Bronchial epithelial cell (primary cell): ENCODE measurements around the gene SLFN12L. TPM values are rescaled to one million over a fixed set of nuclear protein-coding genes. Genes with fewer than 3 reads are reported as not detected.
A peak's percentile ranks its signal among the peaks of the same experiment; 100 is the strongest.
"Not testable (repeated sequence)": the region's sequence is repeated elsewhere in the genome, so short reads cannot be mapped to it uniquely, and the experiment has no call there.

Experiments used
- DNase-seq: peaks from one replicate; pipeline ENCODE4 v3.0.0-alpha.2; 2010; ENCODE audit warnings: low read depth
- FAIRE-seq: peaks from 2 replicates; lab custom pipeline; 2011; peaks lifted over from hg19 to GRCh38; lab: Jason Lieb, UNC
- H3K27me3 ChIP-seq: 2 replicates; pipeline ENCODE4 v1.5.1; 2011; ENCODE audit warnings: low read length; ENCODE audit not compliant: control insufficient read depth, insufficient read depth
- H3K36me3 ChIP-seq: 2 replicates; pipeline ENCODE4 v1.5.1; 2011; ENCODE audit warnings: low read length; ENCODE audit not compliant: control insufficient read depth, insufficient read depth
- H3K4me3 ChIP-seq: 2 replicates; pipeline ENCODE4 v1.5.1; 2011; ENCODE audit warnings: mild to moderate bottlenecking, low read depth, low read length, control low read depth
- CTCF ChIP-seq: IDR thresholded peaks from 2 replicates; pipeline ENCODE4 v1.5.1; 2011; ENCODE audit warnings: mild to moderate bottlenecking, moderate library complexity, low read length, control low read depth, inconsistent platforms; ENCODE audit not compliant: insufficient read depth, severe bottlenecking
- total RNA-seq: library from RNA; depleted of rRNA; stranded (reverse); fragments of >200 nt; gene quantifications from 2 replicates; pipeline ENCODE4 v1.2.1, GENCODE V29; 2014

Gene SLFN12L
- total RNA-seq, 1 donor from 2014 or later, result under 0.01 TPM

GRCh38 chr17:35577830-35578196 is 40.3 kb upstream of the SLFN12L start:
- H3K4me3 ChIP-seq, result peak overlapping the region; percentile 71
- H3K36me3 ChIP-seq, result peaks cover 1% of the 10 kb centered on the region
- no peak for TF ChIP-seq CTCF
- DNase-seq (no peak), FAIRE-seq (no peak)
- no peaks in the 10 kb centered on the region for H3K27me3 ChIP-seq

- FAIRE-seq (no peak), DNase-seq (no peak)
- peaks cover 1% of the 10 kb centered on the region for H3K36me3 ChIP-seq
- no peak for TF ChIP-seq CTCF
- H3K4me3 ChIP-seq, result no peak overlapping the region
- H3K27me3 ChIP-seq, result no peaks in the 10 kb centered on the region
These were observed 38.3 kb upstream of the SLFN12L start for GRCh38 chr17:35575759-35576158.

GRCh38 chr17:35569405-35569804 is 31.9 kb upstream of the SLFN12L start:
- TF ChIP-seq CTCF, result no peak
- no peak for FAIRE-seq
- Histone ChIP-seq H3K4me3 (no peak overlapping the region), H3K27me3 (no peaks in the 10 kb centered on the region), H3K36me3 (peaks cover 1% of the 10 kb centered on the region)
- DNase-seq, result no peak

GRCh38 chr17:35568561-35568960 is 31.1 kb upstream of the SLFN12L start:
- Histone ChIP-seq H3K4me3 (peak overlapping the region; percentile 63), H3K36me3 (peaks cover under 1% of the 10 kb centered on the region), H3K27me3 (no peaks in the 10 kb centered on the region)
- DNase-seq, result peak; percentile 56
- TF ChIP-seq CTCF, result no peak
- no peak for FAIRE-seq

GRCh38 chr17:35566968-35567367 is 29.5 kb upstream of the SLFN12L start:
- TF ChIP-seq CTCF, result no peak
- no peaks in the 10 kb centered on the region for H3K36me3 ChIP-seq
- FAIRE-seq (no peak), DNase-seq (no peak)
- H3K4me3 ChIP-seq, result no peak overlapping the region
- H3K27me3 ChIP-seq, result no peaks in the 10 kb centered on the region

- not testable (repeated sequence) for H3K36me3 ChIP-seq, H3K27me3 ChIP-seq, H3K4me3 ChIP-seq, FAIRE-seq, DNase-seq
These were observed 25.7 kb upstream of the SLFN12L start for GRCh38 chr17:35563181-35563580.
